NB4 (cell line): Measurements from ENCODE around the gene ACTBL2.
A peak's percentile ranks its signal among the peaks of the same experiment; 100 is the strongest.

Experiments used
- DNase-seq: peaks from one replicate; pipeline ENCODE4 v3.0.0; 2010; ENCODE audit warnings: low read depth
- H3K4me3 ChIP-seq: one replicate; pipeline ENCODE4 v1.5.1; 2011; ENCODE audit warnings: mild to moderate bottlenecking, low read depth, low read length, moderate library complexity
- MYC ChIP-seq: IDR thresholded peaks from 2 replicates; pipeline ENCODE4 v1.6.1; 2011; ENCODE audit warnings: low read depth, low read length
- POLR2A ChIP-seq: IDR thresholded peaks from 2 replicates; pipeline ENCODE4 v1.6.1; 2011; ENCODE audit warnings: mild to moderate bottlenecking; ENCODE audit not compliant: insufficient read length; ENCODE audit errors: extremely low read depth
- TF ChIP-seq, protein P1 (sequence below): IDR thresholded peaks from 2 replicates; pipeline ENCODE4 v1.6.1; 2011; ENCODE audit warnings: low read depth, low read length
- TF ChIP-seq, protein P2 (sequence below): IDR thresholded peaks from one replicate; pipeline ENCODE4 v1.5.1; 2012; ENCODE audit warnings: low read depth, low read length

Gene ACTBL2

DNA sequence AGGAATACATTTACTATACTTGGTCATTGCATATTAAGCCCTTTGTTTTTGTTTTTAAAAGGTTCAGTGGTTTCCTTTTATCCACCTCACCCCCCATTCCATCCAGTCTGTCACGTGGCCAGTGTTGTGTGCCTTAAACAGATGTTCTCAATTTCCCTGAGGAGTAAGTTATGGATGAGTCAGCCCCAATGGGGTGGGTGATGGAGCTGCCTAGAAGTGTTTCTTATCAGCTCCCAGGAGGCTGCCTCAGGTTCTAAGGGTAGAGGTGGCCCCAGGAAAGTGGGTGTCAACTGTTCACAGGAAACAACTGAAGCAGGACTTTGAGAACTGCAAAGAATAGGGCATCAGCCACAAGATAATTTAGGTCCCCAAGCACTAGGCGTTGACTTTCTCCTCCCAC is 41.1 kb downstream of the ACTBL2 start:
- H3K4me3 ChIP-seq, result no peak overlapping the region
- peak; percentile 36 for DNase-seq
- TF ChIP-seq, protein P1, sequence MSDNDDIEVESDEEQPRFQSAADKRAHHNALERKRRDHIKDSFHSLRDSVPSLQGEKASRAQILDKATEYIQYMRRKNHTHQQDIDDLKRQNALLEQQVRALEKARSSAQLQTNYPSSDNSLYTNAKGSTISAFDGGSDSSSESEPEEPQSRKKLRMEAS, result no peak
- TF ChIP-seq, protein P2, sequence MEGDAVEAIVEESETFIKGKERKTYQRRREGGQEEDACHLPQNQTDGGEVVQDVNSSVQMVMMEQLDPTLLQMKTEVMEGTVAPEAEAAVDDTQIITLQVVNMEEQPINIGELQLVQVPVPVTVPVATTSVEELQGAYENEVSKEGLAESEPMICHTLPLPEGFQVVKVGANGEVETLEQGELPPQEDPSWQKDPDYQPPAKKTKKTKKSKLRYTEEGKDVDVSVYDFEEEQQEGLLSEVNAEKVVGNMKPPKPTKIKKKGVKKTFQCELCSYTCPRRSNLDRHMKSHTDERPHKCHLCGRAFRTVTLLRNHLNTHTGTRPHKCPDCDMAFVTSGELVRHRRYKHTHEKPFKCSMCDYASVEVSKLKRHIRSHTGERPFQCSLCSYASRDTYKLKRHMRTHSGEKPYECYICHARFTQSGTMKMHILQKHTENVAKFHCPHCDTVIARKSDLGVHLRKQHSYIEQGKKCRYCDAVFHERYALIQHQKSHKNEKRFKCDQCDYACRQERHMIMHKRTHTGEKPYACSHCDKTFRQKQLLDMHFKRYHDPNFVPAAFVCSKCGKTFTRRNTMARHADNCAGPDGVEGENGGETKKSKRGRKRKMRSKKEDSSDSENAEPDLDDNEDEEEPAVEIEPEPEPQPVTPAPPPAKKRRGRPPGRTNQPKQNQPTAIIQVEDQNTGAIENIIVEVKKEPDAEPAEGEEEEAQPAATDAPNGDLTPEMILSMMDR, result no peak
- TF ChIP-seq MYC, result no peak
- no peak for TF ChIP-seq POLR2A

DNA sequence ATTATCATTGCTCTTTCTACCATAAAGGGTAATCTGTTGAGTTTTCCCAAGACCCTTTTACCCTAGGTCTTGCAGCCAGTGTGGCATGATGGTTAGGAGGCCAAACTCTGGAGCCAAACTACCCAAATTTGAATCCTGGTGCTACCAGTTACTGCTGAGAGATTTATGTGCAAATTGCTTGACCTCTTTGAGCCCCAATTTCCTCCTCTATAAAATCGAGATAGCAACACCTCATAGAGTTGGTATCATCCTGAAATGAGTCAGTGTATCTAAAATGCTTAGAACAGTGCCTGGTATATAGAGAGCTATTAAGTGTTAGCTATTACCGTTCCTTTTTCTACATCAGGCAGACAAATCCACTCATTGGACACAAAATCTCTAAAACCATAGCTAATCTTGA is 43.0 kb downstream of the ACTBL2 start:
- no peak overlapping the region for H3K4me3 ChIP-seq
- TF ChIP-seq, protein P1, result no peak
- no peak for TF ChIP-seq POLR2A
- TF ChIP-seq MYC, result no peak
- TF ChIP-seq, protein P2, result no peak
- DNase-seq, result no peak

DNA sequence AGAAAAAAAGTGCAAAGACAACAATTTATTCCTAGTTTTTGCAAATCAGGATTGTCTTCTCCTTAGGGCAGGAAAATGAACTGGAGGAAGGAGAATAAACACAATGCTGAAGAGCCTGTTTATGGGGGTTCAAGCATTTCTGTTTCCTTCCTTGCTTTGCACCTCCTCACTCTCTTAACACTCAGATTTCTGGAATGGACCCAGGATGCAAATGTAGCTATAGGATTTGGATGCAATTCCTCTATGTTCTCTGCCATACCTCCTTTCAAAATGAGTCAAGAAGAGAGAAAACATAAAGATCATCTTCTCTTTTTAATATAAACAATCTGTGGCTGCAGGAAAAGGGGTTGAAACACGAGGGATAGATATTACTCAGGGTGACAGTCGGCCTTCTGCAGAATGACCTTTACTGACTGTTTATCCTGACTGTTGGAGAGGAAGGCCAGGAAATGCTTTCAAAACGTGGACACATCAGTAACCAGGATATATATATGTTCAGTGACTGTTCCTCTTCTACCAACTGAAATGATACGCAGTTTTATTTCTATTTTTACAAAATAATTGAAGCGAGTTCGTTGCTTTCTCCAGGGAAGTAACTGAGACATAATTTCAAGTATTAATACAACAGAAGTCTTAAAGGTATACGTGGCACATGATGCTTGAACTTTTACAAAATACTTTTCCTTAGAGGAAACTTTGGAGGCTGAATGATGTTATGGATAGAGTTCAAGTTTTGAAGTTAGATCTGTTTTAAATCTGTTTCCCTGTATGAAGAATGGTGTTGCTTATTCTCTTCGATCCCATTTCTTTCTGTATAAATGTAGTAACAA is 44.4 kb downstream of the ACTBL2 start:
- no peak for DNase-seq
- TF ChIP-seq MYC (no peak), POLR2A (no peak)
- TF ChIP-seq, protein P2, result no peak
- TF ChIP-seq, protein P1, result no peak
- H3K4me3 ChIP-seq, result no peak overlapping the region

DNA sequence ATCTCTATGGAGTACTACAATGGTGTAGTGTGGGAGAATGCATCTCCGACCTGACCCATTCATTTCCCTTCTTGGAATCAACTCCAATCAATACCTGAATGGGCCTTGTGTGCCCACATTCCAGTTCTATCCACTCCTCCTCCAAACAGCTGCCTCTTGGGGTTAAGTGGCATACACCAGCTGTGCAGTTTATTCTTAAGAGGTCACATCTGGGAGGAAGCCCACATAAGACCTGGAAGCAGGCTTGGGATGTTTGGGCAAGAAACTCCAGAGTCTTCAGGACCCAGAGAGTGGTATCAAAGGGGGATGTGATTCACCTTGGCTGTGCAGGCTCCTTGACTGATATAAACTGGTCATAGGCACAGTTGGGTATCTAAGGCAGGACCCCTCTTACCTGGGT is 46.0 kb downstream of the ACTBL2 start:
- no peak overlapping the region for H3K4me3 ChIP-seq
- TF ChIP-seq POLR2A, result no peak
- TF ChIP-seq, protein P1, result no peak
- TF ChIP-seq MYC, result no peak
- TF ChIP-seq, protein P2, result no peak
- no peak for DNase-seq

DNA sequence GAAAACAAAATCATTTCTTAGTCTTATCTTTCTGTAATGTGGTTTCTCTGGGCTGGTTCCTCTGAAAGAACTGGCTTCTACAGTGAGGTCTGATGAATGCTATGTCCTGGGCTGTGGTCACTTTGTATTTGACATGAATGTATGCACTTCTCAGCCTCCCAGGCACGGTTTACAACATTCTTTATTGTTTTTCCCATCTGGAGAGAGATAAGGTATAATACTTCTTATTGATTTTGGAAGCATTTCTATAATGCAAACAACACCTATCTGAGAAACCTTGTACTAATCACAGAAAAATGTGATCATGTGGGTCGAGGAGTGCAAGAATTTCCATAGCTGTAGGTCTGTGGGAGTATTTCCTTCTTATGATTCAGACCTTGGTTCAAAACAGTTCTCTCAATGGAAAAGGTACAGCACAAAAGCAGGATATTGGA is 46.9 kb downstream of the ACTBL2 start:
- no peak for DNase-seq
- no peak overlapping the region for H3K4me3 ChIP-seq
- TF ChIP-seq, protein P2, result no peak
- TF ChIP-seq, protein P1, result no peak
- TF ChIP-seq MYC (no peak), POLR2A (no peak)
